ENCODE measurements around the gene MND1. TPM values are rescaled to one million over a fixed set of nuclear protein-coding genes. Genes with fewer than 3 reads are reported as not detected.

MND1 gene
- total and polyA plus RNA-seq, 10 donors = 0.76 to 10.9 (median 2.3) TPM

DNA sequence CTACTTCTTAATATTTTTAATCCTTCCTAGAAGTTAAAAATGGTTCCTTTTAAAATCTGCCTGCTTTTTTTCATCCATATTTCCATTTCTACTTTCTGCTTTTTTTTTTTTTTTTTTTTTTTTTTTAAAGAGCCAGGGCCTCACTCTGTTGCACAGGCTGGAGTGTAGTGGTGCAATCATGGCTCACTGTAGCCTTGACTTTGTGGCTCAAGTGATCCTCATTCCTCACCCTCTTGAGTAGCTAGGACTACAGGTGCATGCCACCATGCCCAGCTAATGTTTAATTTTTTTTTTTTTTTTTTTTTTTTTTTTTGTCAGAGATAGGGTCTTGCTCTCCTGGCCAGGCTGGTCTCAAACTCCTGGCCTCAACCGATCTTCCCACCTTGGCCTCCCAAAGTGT lies 39.7 kb downstream of the MND1 start:
- WGBS, 5 donors = 93 to 100% (median 96%) methylated on average over 1 of the region's 1 CpG
- H3K4me1 ChIP-seq = peaks cover 0 to 4% (median 0%) of the 10 kb centered on the region in 6 donors
- H3K27ac ChIP-seq = no peak overlapping the region
- no peaks in the 10 kb centered on the region for H3K9me3 ChIP-seq
- TF ChIP-seq POLR2AphosphoS5 (IDR thresholded peaks at IDR 0.05) = no peak
- TF ChIP-seq POLR2A (IDR thresholded peaks at IDR 0.05) = no peak
- TF ChIP-seq CTCF (IDR thresholded peaks at IDR 0.05 in 8 of 11, conservative IDR thresholded peaks at IDR 0.05 in 3 of 11) = no peak
- no peak for DNase-seq
- no peaks in the 10 kb centered on the region for H3K27me3 ChIP-seq (replicated peaks in 1 of 7)
- H3K4me3 ChIP-seq = no peak overlapping the region
- intact Hi-C loops (cut with DNase I; ENCODE audit: low total_unique reads) = no loop called here
- H3K36me3 ChIP-seq = no peaks in the 10 kb centered on the region

DNA sequence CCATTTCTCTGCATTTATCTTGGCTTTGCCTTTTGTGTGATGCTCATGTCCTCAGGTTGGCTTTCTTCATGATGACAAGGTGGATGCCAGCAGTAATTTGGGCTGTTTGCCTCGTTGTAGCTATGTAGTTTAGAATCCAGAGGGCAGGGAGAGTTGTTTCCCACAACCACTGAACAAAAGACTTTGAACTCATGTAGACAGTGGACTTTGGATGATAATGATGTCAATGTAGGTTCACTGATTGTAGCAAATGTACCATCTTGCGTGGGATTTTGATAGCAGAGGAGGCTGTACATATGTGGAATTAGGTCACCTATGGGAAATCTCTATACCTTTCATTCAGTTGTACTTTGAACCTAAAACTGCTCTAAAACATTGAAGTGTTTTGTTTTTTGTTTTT lies 41.3 kb downstream of the MND1 start:
- no peak overlapping the region for H3K4me3 ChIP-seq
- H3K9me3 ChIP-seq = no peaks in the 10 kb centered on the region
- no peak overlapping the region for H3K27ac ChIP-seq
- no peak for DNase-seq
- no peaks in the 10 kb centered on the region for H3K36me3 ChIP-seq
- H3K27me3 ChIP-seq (replicated peaks in 1 of 7) = no peaks in the 10 kb centered on the region
- intact Hi-C loops (cut with DNase I; ENCODE audit: low total_unique reads) = no loop called here
- WGBS, 5 donors = 89 to 97% (median 90%) methylated on average over 2 of the region's 2 CpGs
- TF ChIP-seq CTCF (IDR thresholded peaks at IDR 0.05 in 8 of 11, conservative IDR thresholded peaks at IDR 0.05 in 3 of 11) = no peak
- no peak for TF ChIP-seq POLR2AphosphoS5 (IDR thresholded peaks at IDR 0.05)
- no peak for TF ChIP-seq POLR2A (IDR thresholded peaks at IDR 0.05)
- H3K4me1 ChIP-seq = no peaks in the 10 kb centered on the region

GRCh38 chr4:153387981-153388380 lies 43.5 kb downstream of the MND1 start:
- DNase-seq = no peak
- Histone ChIP-seq H3K4me3 (no peak overlapping the region), H3K27ac (no peak overlapping the region), H3K27me3 (replicated peaks in 1 of 7) (no peaks in the 10 kb centered on the region), H3K36me3 (no peaks in the 10 kb centered on the region), H3K4me1 (no peaks in the 10 kb centered on the region), H3K9me3 (no peaks in the 10 kb centered on the region)
- 94 to 99% (median 97%) methylated on average over 4 of the region's 4 CpGs for WGBS, 5 donors
- no peak for TF ChIP-seq POLR2AphosphoS5 (IDR thresholded peaks at IDR 0.05)
- no peak for TF ChIP-seq CTCF (IDR thresholded peaks at IDR 0.05 in 8 of 11, conservative IDR thresholded peaks at IDR 0.05 in 3 of 11)
- no peak for TF ChIP-seq POLR2A (IDR thresholded peaks at IDR 0.05)
- intact Hi-C loops (cut with DNase I; ENCODE audit: low total_unique reads) = no loop called here

DNA sequence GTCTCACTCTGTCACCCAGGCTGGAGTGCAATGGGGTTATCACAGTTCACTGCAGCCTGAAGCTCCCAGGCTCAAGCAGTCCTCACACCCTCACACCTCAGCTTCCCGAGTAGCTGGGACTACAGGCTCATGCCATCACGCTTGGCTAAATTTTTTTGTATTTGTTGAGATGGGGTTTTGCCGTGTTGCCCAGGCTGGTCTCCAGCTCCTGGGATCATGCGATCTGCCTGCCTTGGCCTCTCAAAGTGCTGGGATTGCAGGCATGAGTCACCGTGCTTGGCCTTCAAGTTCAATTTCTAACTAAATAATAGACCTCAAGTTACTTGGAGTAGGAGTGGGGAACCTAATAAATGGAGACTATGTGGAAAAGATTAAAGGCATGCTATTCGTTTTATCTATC lies 48.9 kb downstream of the MND1 start:
- Histone ChIP-seq H3K4me1 (no peaks in the 10 kb centered on the region), H3K4me3 (no peak overlapping the region), H3K27ac (no peak overlapping the region), H3K36me3 (no peaks in the 10 kb centered on the region), H3K27me3 (replicated peaks in 1 of 7) (no peaks in the 10 kb centered on the region), H3K9me3 (no peaks in the 10 kb centered on the region)
- 85 to 95% (median 87%) methylated on average over 6 of the region's 6 CpGs for WGBS, 5 donors
- TF ChIP-seq POLR2A (IDR thresholded peaks at IDR 0.05) (no peak), CTCF (IDR thresholded peaks at IDR 0.05 in 8 of 11, conservative IDR thresholded peaks at IDR 0.05 in 3 of 11) (no peak), POLR2AphosphoS5 (IDR thresholded peaks at IDR 0.05) (no peak)
- DNase-seq = no peak
- intact Hi-C loops (cut with DNase I; ENCODE audit: low total_unique reads) = no loop called here
